ENCODE measurements around the gene CTCF. TPM values are rescaled to one million over a fixed set of nuclear protein-coding genes. Genes with fewer than 3 reads are reported as not detected.

The CTCF gene
- total and polyA plus RNA-seq, 2 experiments from 2014 or later = 35.5 to 46.0 TPM

DNA sequence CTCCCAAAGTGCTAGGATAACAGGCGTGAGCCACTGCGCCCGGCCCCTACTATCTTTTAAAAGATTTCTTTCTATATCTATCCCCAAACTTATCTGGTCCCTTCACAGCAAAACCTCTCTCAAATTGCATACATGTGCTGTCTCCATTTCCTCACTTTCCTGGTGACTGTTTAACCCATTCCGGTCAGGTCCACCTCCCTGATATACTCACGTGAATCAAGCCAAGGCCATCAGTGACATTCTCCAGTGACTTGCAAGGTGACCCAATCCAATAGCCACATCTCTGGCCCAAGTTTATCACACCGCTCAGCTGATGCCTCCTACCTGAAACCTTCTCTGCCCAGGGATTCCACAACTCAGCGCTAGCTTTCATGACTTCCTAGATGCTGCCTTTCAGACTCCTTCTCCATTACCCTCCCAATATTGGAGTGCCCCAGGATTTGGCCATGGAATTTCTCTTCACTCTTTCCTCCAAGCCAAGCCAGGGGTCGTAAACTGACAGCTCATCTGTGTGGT is 1.4 kb upstream of the CTCF start:
- H3K36me3 ChIP-seq (replicated peaks; ENCODE audit: insufficient read depth, low read depth) = no peaks in the 10 kb centered on the region
- no peak overlapping the region for H3K4me3 ChIP-seq
- no peak for DNase-seq (ENCODE audit: low spot score)

DNA sequence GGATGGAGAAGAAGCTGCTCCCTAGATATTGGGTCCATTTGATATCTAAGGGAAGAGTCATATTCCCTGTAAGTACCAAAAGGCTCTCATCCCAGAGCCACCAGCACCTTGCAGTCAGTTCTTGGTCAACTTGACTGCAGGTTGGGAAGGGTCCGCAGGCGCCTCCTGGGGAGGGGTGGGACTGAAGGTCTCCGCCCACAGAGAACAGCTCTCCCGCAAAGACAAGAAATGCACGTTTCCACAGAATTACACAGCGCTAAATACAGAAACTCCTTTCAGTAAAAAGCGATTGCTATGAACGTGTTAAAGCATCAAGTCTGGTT is 864 bp upstream of the CTCF start:
- Histone ChIP-seq H3K36me3 (replicated peaks; ENCODE audit: insufficient read depth, low read depth) (no peaks in the 10 kb centered on the region), H3K79me2 (peaks cover 59% of the 10 kb centered on the region), H3K4me3 (peak overlapping the region; percentile 47), H3K4me1 (ENCODE audit: insufficient read depth) (peaks cover 16% of the 10 kb centered on the region), H3K27me3 (no peaks in the 10 kb centered on the region), H3K4me2 (peak overlapping the region; percentile 76), H3K27ac (peak overlapping the region; percentile 82), H3K9me3 (ENCODE audit: low read depth) (no peaks in the 10 kb centered on the region), H2AFZ (peak overlapping the region; percentile 45), H3K9me2 (replicated peaks; ENCODE audit: insufficient read depth) (no peaks in the 10 kb centered on the region), H4K20me1 (ENCODE audit: insufficient read depth, poor library complexity, severe bottlenecking) (peaks cover 32% of the 10 kb centered on the region)
- TF ChIP-seq CTCF (IDR thresholded peaks at IDR 0.05; ENCODE audit: poor library complexity) (no peak), EZH2phosphoT487 (IDR thresholded peaks at IDR 0.05; ENCODE audit: low read depth, severe bottlenecking, unreplicated experiment) (no peak), EZH2 (IDR thresholded peaks at IDR 0.05; ENCODE audit: borderline replicate concordance) (no peak)
- WGBS (ENCODE audit: low lambda C conversion rate, missing lambda C conversion rate) = 6% methylated on average over 8 of the region's 8 CpGs
- no peak for DNase-seq (ENCODE audit: low spot score)

More for the DNA sequence above, 1.4 kb upstream of the CTCF start:
- Histone ChIP-seq H3K4me1 (ENCODE audit: insufficient read depth) (peaks cover 16% of the 10 kb centered on the region), H2AFZ (no peak overlapping the region), H4K20me1 (ENCODE audit: insufficient read depth, poor library complexity, severe bottlenecking) (peaks cover 26% of the 10 kb centered on the region), H3K9me2 (replicated peaks; ENCODE audit: insufficient read depth) (no peaks in the 10 kb centered on the region), H3K27ac (no peak overlapping the region), H3K4me2 (peak overlapping the region; percentile 76), H3K79me2 (peaks cover 53% of the 10 kb centered on the region), H3K9me3 (ENCODE audit: low read depth) (no peaks in the 10 kb centered on the region), H3K27me3 (no peaks in the 10 kb centered on the region)
- TF ChIP-seq EZH2 (IDR thresholded peaks at IDR 0.05; ENCODE audit: borderline replicate concordance) (no peak), EZH2phosphoT487 (IDR thresholded peaks at IDR 0.05; ENCODE audit: low read depth, severe bottlenecking, unreplicated experiment) (no peak), CTCF (IDR thresholded peaks at IDR 0.05; ENCODE audit: poor library complexity) (no peak)
- WGBS (ENCODE audit: low lambda C conversion rate, missing lambda C conversion rate) = 86% methylated on average over 8 of the region's 8 CpGs

- peak overlapping the region; percentile 100 for H3K27ac ChIP-seq
- TF ChIP-seq EZH2 (IDR thresholded peaks at IDR 0.05; ENCODE audit: borderline replicate concordance) (no peak), CTCF (IDR thresholded peaks at IDR 0.05; ENCODE audit: poor library complexity) (no peak), EZH2phosphoT487 (IDR thresholded peaks at IDR 0.05; ENCODE audit: low read depth, severe bottlenecking, unreplicated experiment) (no peak)
- peaks cover 16% of the 10 kb centered on the region for H3K4me1 ChIP-seq (ENCODE audit: insufficient read depth)
- no peaks in the 10 kb centered on the region for H3K36me3 ChIP-seq (replicated peaks; ENCODE audit: insufficient read depth, low read depth)
- peaks cover 37% of the 10 kb centered on the region for H4K20me1 ChIP-seq (ENCODE audit: insufficient read depth, poor library complexity, severe bottlenecking)
- no peaks in the 10 kb centered on the region for H3K9me3 ChIP-seq (ENCODE audit: low read depth)
- H3K79me2 ChIP-seq = peaks cover 64% of the 10 kb centered on the region
- H3K9me2 ChIP-seq (replicated peaks; ENCODE audit: insufficient read depth) = no peaks in the 10 kb centered on the region
- WGBS (ENCODE audit: low lambda C conversion rate, missing lambda C conversion rate) = 2% methylated on average over 43 of the region's 76 CpGs
- H2AFZ ChIP-seq = peak overlapping the region; percentile 45
- peak overlapping the region; percentile 47 for H3K4me3 ChIP-seq
- peak; percentile 98 for DNase-seq (ENCODE audit: low spot score)
- no peaks in the 10 kb centered on the region for H3K27me3 ChIP-seq
- peak overlapping the region; percentile 76 for H3K4me2 ChIP-seq
These were observed 351 bp upstream of the CTCF start for GRCh38 chr16:67561824-67562525.
